Measurements from ENCODE around the gene MTIF3.

MTIF3 gene

DNA sequence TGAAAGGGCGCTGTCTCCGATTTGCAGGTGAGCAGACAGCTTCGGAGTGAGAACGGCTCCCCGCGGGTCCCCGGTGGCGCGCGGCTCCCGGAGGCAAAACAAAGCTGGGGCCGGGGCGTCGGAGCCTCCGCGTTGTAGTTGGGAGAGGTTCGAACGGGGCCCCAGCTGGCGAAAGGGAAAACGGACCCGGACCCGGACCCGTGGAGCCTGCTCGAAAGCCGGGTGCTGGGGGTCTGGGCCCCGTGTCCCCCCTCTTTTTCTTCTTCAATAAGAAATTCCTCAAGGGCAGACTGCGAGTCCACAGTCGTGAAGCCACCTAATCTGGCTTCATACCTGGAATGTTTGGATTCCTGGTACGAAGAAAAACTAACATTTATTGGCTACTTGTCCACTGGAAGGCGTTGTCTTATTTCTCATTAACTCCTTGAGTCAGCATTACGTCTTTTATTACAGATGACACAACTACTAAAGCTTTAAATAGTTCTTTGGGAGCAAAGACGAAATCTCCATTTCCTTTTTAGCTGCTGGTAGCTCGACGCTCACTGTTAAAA, 632 bp upstream of the MTIF3 start:
- peak; percentile 22 to 47 for DNase-seq

GRCh38 chr13:27449081-27449603, 1.2 kb downstream of the MTIF3 start:
- DNase-seq, result no peak

GRCh38 chr13:27448308-27448707, 2.1 kb downstream of the MTIF3 start:
- DNase-seq, result no peak

DNA sequence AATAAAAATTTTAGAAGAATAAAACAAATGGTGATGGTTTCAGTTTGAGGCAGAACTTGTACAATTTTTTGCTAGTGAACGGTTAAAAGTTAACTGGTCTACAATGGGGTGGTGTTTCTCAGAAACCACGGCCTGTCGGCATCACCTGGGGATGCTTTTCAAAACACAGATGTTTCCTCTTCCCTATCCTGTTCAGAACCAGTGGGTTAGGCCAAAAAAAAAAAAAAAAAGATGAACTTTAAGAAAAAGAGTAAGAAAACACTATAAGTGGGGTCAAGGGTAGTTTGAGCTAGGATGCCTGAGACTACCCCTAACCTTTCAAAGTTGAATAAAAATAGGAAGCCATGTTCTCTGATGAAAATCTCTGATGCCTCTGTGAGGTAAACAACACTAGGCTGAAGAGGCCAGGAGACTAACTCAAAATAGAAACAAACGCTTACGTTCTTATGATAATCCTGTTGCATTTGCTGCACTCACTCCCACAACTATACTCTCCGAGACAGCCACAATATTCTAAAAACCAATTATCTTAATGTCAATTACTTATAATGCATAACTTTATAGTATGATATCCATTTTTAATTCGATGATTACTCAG, 3.3 kb downstream of the MTIF3 start:
- DNase-seq, result peak in 1 of 2 experiments; percentile 47

DNA sequence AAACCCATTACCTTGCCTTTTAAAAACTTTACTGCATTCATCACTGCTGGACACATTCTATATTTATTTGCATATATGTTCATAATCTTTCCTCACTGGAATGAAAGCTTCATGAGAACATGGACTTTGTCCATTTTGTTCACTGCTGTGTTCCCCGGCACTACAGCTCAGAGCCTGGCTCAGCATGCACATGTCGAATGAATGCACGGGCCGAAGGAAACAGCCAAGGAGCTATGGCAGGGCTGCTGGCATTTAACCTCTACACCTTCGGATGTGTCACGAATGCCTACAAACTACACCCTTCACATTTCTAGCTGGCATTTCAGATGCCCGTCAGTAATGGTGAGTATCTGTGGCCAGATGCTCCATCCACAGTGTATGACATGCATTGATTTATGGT, 7.6 kb downstream of the MTIF3 start:
- DNase-seq, result no peak

- peak; percentile 47 to 57 for DNase-seq
These were observed 8.2 kb downstream of the MTIF3 start for GRCh38 chr13:27442071-27442647.

DNA sequence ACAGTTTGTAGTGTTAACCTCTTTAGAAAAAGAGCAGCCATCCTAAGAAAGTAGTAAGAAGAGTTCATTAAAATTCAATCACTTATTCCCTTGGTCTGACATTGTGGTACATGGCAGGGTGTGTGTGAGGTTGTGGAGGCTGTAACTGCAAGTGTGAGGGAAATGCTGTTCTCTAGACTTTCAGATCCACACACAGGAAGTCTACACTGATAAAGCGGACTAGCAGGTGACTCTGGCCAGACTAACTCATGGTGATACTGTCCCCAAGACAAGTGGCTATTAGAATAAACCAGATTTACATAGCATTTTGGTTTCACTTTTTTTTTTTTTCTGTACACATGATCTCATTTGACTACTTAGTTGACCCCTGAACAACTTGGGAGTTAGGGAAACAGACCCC, 10.0 kb downstream of the MTIF3 start:
- no peak for DNase-seq

GRCh38 chr13:27437126-27437525, 13.2 kb downstream of the MTIF3 start:
- DNase-seq, result no peak

GRCh38 chr13:27432611-27433210, 17.7 kb downstream of the MTIF3 start:
- DNase-seq, result no peak

GRCh38 chr13:27432180-27432579, 18.2 kb downstream of the MTIF3 start:
- DNase-seq, result no peak

DNA sequence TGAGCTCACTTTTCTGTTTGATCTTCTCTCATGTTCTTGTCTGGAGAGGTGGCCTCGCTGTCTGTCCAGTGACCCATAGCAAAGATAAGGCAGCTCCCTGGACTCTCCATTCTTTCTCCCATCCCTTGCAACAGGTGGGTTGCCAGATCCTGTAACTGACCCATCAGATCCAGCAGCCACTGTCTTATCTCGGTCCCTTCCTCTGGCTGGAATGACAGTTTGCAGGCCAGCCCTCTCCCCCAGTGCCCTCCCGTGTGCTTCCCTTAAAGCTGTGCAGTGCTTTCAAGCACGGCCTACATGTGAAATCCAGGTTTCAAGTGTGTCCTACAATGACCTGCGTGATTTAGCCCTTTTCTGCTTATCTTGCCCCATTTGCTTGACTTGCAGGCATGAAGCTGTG, 22.2 kb downstream of the MTIF3 start:
- no peak for DNase-seq

GRCh38 chr13:27427641-27428040, 22.7 kb downstream of the MTIF3 start:
- DNase-seq, result no peak

DNA sequence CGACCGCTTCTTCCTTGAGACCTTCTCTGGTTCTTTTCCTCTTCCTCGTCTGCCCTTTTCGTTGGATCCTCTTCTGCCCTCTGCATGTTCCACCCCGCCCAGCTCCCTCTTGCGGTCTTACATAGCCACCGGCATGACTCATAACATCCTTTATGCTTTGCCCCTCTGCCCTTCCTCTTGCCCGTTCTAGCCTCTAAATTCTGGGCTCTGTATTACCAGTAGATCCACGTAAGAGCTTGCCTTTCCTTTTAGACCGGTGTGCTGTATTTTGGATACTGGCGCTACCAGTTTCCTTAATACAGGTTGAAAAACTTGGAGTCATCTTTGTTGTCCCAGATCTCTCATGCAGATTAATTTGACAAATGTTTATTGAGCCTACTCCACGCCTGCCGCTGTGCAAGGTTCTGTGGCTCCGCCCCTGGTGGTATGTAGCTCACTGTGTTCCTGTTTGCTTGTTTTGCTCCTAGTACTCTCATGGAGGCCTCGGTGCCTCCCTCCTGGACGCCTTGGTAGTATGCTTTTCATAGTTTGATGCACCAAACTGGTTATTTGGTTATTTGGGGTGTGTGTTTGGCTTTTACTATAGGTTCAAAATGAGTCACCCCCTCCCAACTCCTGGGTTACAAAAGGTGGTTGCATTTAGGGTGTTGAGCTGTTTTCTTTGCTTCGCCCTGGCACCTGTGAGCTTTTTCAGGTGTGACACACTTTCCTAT, 24.3 kb downstream of the MTIF3 start:
- DNase-seq, result peak; percentile 96 to 98

DNA sequence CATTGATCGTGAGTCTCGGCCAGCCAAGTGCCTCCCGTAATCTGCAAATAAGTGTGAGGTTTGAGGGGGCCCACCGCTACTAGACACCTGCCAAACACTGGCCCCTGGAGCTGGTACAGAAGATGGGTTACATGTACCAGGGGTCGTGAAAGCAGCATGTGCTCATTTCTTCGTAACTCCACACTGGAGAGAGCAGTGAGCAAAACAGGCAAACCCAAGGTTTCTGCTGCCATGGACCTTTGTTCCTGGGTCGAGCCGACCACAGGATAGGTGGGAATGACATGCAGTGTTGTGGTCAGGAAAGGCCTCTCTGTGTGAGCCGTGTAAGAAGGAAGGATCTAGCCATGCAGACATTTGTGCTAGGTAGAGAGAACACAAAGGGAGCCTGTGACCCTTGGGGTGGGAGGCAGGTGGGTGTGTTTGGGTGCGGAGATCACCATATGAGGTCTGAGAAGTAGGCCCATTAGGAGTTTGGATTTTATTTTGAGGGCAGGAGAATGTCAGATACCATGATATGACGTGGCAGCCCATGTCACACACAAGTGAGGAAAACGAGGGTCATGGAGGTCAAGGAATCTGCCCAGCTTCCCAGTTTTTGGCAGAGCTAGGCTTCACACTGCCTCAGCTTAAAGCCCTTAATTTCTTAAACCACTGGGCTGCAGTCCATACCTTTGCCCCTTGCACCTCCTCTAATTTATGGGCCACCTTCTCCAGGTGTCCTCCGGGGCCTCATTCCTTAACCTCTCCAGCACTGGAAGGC, 25.0 kb downstream of the MTIF3 start:
- DNase-seq, result no peak

- DNase-seq, result peak; percentile 91
These were observed 25.9 kb downstream of the MTIF3 start, which contains the start of gene GTF3A for GRCh38 chr13:27424246-27425157. Gene GTF3A, plus strand, starts transcription at chr13:27424619.

GRCh38 chr13:27423333-27423732, 27.0 kb downstream of the MTIF3 start:
- no peak for DNase-seq

GRCh38 chr13:27421101-27421871, 29.1 kb downstream of the MTIF3 start:
- no peak for DNase-seq

GRCh38 chr13:27419328-27419727, 31.0 kb downstream of the MTIF3 start:
- DNase-seq, result no peak

DNA sequence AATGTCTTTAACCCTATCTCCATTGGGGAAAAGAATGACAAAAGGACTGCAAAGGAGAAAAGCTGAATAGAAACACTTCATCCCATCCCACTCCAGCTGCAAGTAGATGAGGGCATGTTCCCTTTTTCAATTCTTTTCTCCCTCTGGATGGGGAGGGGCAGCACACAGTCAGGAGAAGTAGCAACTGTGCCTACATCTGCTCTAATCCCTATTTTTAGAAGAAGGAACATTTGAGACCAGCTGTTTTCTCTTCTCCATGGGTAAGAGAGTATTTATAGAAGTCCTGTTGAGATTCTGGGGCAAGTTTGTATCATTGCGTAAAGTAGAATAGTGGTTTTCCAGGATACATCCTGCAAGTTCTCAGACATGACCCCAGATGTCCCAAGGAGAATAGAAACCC, 35.2 kb downstream of the MTIF3 start:
- no peak for DNase-seq

DNA sequence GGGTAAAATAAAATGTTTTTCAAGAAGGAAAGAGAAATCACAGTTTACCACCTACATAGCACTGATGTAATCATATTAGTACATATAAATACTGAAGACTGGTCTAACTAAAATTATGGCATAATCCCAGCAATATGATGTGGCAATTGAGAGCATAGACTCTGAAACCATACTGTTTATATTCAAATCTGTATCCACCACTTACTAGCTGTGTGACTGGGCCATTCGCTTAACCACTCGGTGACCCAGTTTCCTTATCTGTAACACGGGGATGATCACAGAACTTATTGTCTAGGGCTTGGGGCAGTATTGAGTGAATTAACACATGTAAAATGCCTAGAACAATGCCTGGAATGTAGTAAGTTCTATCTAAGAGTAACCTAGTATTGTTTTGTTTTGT, 39.0 kb downstream of the MTIF3 start:
- DNase-seq, result no peak

- no peak for DNase-seq
These were observed 41.4 kb downstream of the MTIF3 start for GRCh38 chr13:27409013-27409412.
